NCI-H2227 treated with DMSO at 0.1 percent for 48 hours (cell line): ENCODE measurements around the gene METRNL.
"Not testable (repeated sequence)": the region's sequence is repeated elsewhere in the genome, so short reads cannot be mapped to it uniquely, and the experiment has no call there.

Source experiments
- DNase-seq: peaks from one replicate; lab custom pipeline; 2025; lab: John Stamatoyannopoulos, UW

The METRNL gene

DNA sequence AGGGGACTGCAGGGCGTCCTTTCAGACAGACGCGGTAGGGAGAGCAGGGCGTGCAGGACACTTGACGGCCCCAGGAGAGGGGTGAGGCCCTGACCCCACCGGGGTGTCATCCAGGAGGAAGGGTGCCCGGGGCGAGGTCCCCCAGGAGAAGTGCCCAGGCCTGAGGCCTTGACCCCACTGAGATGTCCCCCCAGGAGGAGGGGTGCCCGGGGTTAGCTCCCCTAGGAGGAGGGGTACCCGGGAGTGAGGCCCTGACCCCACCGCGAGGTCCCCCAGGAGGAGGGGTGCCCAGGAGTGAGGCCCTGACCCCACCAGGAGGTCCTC lies 27.2 kb upstream of the METRNL start:
- no peak for DNase-seq

DNA sequence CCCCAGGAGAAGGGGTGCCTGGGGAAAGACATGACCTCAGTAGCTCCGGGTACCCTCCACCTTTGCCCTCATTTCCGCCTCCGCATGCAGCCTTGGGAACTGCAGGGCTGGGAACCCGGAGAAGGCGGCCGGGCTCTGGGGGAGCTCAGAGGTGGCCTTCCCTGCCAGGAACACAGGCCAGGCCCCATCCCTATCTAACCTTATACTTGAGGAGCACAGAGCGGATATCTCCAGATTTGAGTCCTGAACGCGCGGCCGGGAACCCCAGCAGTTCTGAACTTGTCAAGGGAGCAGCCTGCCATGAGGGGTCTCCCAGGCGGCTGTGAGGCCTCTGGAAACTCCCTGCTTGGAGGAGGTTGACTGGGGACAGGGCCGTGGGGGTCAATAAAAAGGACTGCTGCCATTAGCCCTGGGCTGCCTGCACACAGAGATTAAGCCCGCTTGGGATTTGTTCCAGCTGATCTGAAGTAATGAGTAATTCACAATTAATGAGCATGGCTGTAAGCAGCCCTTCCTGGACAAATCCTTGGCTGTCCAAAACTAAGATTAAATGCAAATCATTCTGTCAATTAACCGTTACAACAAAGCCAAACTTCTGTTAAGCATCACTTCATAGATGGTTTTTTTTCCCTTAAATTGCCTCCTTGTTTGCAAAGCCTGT lies 26.3 kb upstream of the METRNL start:
- no peak for DNase-seq

DNA sequence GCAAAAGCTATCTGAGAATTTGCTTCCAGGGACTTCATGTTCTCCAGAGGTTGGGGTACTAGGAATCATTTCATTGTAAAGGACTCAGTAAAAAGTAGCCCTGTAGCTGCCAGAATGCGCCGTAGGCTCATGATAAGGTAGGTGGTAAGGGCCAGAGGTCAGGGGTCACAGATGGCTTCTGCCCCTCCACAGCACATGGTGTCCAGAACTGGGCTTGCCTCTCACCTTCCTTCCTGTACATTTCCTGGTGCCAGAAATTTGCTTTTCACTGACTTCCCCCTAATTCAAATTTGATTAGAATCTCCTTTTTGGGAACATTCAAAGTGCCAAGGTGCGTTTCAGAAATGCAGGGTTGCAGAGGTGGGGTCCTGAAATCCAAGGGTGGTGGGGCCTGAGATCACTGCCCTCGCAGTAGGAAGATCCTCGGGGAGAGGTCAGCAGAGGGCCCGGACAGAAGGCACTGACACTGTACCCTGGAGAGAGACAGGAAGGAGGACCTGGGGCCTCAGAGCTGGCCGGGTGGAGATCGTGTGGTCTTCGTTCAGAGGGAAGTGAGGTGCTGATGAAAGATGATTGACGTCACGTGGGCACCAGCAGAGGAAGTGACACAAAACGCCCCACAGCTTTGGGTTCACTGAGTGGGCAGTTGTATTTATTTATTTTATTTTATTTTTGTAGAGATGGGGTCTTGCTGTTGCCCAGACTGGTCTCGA lies 25.5 kb upstream of the METRNL start:
- no peak for DNase-seq

DNA sequence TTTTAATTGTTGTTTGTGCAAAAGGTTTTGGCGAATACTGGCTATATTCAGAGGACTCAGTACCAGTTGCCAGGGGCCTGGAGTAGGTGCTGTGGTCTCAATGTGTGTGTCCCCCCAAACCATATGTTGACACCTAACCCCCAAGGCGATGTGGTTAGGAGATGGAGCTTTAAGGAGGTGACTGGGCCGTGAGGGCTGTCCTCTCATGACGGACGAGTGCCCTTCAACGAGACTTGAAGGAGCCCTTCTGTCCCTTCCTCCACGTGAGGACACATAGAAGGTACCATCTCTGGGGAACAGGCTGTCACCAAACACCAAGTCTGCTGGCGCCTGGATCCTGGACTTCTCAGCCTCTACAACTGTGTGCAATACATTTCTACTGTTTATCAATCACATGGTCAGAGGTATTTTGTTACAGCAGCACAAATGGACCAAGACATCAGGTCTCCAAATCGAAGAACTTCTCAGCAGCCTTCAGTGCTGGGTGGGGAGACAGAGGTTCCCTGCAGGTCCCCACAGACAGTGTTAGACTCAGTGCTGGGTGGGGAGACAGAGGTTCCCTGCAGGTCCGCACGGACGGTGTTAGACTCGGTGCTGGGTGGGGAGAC lies 24.8 kb upstream of the METRNL start:
- no peak for DNase-seq

DNA sequence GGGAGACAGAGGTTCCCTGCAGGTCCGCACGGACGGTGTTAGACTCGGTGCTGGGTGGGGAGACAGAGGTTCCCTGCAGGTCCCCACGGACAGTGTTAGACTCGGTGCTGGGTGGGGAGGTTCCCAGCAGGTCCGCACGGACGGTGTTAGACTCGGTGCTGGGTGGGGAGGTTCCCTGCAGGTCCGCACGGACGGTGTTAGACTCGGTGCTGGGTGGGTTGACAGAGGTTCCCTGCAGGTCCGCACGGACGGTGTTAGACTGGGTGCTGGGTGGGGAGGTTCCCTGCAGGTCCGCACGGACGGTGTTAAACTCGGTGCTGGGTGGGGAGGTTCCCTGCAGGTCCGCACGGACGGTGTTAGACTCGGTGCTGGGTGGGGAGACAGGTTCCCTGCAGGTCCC lies 24.2 kb upstream of the METRNL start:
- DNase-seq = not testable (repeated sequence)

DNA sequence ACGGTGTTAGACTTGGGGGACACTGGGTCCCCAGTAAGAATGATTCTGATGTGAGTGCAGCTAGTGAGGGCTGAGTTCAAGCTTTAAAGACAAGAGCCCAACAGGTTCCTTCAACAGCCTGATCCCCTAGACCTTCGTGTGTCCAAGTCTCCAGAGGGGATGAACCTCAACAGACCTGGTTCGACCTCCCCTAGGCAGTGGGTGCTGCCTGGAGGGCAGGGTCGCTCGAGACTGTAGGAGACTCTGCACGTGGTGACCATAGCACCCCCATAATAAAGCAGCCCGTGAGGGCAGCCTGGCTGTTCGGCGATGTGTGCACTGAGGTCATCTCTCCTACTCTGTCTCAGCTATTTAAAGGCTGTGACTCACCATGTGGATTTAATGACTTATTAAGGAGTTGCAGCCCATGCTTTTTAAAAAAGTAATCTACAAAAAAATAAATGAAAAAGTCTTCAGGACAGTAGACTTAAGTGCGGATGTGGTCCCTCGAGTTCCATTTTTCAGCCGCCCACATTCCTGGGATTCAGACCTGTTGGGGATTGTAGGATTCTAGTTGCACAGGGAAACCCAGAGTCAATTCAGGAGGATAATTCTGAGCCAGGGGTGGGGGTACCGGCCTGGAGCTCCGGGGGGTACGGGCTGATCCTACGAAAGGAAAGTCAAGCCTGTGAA lies 23.4 kb upstream of the METRNL start:
- DNase-seq = no peak

DNA sequence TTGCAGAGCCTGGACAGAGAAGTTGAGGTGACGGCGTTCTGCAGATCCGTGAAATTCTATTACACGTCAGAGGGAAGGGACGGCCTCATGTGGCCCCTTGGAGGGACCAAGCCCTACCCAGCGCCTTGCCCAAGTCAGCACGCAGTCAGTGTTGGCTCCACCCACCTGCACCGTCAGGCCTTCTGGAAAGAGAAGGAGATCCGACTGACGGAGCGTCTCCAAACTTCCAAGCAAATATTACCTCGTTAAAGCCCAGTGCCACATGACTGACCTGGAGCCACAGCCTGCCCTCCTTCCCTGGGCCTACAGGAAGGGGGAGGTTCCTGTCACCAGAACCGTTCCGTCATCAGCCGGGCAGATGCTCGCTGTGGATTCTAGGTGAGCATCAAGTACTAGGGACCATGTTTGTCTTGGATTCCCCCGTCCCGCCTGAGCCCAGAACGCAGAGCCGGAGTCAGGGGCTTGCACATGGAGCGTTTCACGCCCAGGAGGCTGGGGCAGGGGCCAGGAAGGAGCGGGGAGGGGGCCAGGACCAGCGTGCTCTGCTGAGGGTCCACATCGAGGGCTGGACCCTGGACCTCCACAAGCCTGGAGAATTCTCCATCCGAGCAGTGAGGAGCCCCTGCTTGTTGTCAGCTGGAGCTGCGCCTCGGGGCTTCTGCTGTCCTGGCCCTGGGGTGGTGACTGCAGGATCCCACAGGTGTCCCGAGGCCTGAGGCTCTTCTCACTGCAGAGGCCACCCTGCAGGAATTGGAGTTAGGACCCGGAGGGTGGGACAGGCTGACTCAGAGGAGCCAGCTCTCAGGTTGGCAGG lies 22.6 kb upstream of the METRNL start:
- no peak for DNase-seq

DNA sequence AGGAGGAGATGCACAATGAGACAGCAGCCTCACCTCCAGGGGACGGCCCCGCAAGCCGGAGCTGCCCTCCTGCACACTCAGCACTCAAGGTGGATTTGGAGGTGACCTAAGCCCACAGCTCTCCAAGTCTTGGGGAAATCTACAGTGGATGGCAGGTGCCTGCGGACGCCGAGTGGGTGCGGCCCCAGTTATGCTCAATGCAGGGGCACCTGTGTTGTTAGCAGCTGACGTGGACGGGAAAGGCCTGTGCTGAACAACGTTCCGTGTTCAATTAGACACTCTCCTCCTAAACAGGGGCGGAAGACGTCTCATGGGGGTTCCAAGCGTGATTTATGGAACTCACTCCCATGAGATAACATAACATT lies 22.0 kb upstream of the METRNL start:
- no peak for DNase-seq

DNA sequence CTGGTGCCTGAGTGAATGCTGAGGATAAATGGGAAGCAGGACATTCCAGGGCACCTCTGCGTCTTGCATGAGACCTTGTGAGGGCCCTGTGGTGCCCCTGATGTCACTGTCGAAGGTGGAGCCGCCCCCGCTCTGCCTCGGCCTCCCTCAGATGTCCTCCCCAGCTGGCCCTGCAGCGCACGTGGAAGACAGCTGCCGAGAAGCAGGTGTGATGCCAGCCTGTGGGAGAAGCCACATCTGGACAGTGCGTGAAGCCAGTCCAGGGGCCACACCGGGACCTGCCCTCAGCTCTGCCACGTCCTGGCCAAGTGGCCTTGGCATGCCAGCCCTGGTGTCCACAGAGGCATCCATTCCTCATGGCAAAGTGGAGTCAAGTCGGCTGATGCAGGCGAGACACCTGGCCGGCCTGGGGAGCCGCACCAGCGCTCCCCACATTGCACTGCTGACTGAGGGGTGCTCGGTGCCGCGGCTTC lies 21.6 kb upstream of the METRNL start:
- DNase-seq = no peak

DNA sequence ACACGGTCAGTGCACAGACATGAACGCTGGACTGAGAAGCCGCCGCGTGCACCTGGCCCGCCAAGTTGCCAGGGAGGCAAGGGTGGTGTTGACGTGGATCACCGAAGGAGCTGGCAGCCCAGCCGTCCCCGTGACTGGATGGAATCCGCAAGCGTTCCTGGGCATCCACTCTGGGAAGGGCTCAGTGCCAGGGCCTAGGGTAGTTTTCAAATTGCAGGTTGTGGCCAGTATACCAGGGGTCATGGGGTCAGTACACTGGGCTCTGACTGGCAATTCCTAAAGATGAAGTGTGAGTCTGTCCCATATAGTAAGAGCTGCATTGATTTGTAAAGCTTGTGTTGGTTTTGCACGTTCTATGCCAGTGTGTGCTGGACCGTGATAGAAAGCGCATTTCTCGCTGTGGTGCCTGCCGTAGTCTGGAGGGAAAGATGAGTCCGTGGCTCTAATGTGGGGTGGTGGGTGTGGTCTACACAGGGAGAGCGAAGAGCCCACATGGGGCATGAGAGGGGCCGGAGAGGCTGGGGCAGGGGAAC lies 21.1 kb upstream of the METRNL start:
- DNase-seq = no peak

DNA sequence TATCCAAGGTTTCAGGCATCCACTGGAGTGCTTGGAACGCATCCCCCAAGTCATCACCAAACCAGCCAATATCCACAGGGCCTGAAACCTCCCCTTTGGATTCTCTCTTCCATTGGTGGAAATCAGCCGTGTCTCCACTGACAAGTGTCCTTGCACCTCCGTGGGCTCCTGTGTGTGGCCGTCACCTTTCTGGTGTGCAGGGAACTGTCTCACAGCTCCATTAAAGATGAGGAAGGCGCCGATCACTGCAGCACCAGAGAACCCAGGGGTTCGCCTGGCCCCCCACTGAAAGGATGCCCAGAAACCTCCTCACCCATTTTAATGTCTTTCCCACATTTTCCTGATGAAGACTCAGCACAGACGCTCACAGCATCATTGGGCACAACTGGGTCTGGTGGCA lies 17.8 kb upstream of the METRNL start:
- DNase-seq = no peak

DNA sequence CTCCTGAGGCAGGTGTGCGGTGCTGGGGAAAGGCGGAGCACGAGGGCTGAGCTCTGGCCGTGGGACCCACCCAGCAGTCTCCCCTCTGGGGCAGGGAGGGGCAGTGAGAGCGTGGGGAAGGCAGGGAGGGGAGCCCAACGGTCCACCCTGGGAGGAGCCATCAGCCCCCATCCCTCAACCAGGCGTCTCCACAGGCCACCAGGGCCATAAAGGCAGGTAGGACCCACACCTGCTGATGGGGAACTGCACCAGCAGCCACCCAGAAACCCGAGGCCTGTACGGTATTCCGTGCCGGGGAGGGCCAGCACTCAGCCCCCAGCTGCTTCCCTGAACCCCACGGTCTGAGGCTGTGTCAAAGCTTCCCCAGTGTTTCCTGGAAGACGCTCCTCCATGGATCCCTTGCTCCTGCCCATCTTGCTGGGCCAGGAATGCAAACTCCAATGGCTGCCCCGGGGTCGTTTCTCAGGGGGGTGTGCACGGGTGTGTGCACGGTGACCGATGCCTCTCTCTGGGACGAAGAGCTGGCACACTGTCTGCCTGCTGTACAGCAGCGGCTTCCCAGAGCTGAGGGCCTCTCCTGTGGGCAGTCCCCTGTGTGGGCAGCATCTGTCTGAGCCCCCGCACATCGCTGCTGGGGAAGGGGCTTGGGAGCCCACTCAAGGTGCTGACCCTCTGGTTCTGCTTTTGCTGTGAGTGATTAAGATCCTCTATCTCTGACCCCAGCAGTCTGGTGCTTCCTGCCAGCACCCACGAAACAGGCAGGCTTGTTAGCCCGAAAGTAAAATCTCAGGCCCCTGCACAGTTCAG lies 17.2 kb upstream of the METRNL start:
- DNase-seq = no peak

DNA sequence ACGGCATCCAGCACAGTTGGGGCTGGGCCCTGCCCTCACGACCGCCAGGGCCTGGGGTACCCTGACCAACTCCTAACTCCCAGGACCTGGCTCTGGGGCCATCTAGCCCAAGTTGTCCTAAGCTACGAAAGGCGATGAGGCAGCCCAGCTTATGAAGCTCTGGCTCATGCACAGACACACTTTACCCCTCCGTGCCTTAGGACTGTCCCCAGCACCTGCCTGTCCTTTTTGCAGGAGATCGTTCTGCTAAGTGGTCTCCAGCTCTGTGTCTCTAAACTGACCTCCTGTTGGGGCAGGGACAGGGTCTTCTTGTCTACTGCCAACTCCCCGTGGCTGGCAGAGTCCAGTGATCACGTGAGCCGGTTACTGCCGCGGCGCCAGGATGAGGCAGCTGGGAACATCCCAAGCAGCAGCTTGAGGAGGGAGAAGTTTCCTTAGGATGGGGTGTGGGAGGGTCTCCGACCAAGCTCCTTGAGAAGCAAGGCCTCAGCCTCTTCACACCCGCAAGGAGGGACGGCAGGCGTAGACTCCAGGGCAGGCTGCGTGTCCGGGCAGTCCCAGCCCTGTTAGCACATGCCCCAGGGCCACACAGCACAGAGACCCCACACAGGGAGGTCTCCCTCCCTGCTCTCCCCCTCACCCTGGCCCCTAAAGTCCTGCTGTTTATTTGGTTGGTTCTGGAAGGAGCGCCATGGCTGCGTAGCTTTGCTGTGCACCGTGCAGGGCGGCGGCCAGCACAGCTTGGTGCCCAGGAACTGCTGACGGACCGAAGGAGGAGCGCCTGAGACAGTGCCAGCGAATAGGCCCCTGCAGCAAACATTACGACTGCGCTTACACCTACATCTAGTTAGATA lies 16.4 kb upstream of the METRNL start:
- no peak for DNase-seq

DNA sequence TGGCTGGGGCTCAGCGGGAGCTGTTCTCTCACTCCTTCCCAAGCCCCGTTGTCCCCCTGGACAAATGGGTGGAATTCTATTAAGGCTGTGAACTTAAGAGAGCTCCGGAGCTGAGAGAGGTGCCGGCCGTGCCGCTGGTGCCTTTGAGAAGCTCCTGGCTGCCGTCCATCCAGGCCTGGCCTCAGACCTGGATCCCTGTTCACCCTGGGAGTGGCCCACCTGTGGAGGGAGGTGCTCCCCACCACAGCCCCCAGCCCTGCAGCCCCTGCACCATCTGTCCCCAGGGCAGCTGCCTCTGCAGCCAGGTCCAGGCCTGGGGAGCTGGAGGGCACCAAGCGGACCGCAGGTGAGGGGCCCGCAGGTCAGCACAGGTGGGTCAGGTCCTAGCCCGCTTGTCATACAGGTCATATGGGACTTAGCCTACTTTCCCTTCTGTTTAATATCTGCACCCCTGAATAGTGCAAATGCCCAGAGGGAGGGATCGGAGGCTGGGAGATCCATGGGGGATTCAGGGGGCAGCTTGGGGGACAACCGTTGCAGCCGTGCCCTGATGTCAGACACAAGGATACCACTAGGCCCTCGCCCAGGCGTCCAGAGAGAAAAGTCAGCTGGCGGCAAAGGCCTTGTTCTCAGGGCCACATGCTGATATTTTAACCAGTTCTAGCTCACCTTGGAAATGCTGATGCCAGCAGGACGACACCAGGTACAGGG lies 15.2 kb upstream of the METRNL start:
- DNase-seq = no peak

DNA sequence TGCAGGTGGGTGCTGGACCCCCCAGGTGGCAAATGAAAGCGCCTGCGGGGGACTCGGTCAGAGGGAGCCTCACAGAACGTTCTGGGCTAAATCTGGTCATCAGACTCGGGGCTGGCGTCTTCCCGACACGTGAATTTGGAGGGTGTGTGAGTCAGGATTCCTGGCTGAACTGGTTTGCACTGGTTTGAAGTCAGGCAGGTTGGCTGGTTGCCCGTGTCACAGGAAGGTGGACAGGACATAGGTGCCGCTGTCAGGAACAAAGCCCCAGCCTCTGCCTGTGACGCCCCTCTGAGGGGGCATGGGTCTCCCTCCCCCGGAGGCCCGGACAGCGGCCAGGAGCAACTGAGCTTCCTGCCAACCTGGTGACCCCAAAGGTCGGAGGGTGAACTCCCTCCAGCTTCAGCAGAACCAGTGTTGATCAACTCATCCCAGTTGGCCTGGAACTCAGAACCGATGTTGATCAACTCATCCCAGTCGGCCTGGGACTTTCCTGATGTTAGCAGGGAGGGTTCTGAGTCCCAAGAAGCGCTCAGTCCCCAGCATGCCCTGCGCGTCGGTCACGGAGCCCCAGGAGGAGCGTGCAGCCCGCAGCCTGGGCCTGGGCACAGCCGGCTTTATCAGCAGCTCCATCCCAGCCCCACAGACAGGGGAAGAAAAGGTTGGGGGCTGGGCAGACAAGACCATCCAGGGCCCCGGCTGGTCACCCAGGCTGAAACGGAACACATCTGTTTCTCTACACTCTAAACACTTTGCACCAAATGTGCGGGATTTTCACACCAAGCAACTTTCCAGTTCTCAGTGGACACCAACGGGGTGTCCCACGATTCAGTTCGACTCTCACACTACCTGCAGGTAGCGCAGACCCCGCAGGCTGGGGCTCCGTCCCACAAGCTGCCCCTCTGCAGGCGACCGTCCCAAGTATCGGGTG lies 14.4 kb upstream of the METRNL start:
- no peak for DNase-seq

DNA sequence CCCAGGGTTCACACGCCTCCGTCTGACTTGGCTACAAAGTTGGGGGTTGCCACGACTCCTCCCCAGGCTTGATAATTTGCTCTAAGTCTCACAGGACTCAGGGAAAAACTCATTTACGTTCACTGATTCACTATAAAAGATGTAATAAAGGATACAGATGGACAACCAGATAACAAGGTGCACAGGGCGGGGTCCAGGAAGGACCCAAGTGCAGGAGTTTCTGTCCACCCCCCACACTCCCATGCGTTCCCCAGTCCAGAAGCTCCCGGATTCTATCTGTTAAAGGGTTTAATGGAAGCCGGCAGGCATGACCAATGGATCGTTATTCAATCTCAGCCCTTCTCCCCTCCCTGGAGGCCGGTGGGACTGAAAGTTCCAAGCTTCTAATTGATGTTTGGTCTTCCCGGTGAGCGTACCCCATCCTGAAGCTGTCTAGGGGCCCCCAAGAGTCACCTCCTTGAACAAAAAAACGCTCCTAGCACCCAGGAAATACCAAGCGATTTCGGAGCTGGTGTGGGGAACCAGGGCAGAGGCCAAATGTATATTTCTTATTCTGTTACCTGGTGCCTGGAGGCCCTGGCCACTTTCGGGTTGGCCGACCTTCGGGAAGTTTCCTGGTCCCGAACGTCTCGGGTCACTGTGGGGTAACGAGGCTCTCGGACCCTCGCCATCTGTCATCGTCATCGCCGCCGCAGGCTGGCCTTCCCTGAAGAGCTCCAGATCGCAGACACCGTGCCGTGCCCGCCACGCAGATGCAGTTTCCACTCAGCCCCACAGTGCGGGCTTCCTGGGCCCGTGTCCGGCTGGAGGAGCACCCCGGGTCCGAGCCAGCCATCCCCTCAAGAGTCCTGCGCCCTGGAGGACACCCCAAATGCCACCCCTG lies 13.5 kb upstream of the METRNL start:
- DNase-seq = no peak

DNA sequence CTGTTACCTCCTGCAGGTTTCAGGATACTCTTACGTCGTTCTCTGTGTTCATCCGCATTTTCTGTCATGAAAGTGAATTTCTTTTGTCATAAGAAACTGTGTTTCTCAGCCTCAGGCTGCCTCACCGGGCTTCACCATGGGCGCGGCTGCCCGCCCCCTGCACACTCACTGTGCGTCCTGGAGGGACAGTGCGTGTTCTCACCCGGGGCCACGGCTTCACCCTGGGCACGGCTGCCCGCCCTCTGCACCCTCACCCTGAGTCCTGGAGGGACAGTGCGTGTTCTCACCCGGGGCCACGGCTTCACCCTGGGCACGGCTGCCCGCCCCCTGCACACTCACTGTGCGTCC lies 12.9 kb upstream of the METRNL start:
- DNase-seq = not testable (repeated sequence)
